GM21529 (cell line): ENCODE results near the gene LRRC1.

Experiments used
- ATAC-seq: cut with Tn5 transposase; IDR thresholded peaks from one replicate; pipeline ENCODE4 v1.9.1; 2021; ENCODE audit not compliant: unreplicated experiment

Gene LRRC1

GRCh38 chr6:53845280-53846195, 50.7 kb downstream of the LRRC1 start:
- no peak for ATAC-seq

DNA sequence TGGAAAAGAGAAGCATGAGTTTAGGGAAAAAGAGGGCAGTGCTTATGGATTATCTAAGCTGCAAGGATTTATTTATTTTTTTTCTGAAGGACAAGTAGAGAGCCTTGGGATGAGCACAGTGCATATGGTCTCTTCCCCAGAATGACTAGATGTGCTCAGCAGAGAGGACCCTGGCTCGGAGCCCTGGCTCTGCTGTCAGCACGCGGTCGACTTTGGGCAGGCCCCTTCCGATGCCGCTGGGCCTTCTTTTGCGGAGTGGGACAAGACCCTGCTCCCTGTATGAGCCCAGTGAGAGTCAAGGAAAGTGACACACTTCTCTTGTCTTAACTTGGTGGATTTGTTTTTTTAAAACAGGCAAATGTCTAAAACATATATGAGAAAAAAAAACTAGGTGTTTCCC, 51.4 kb downstream of the LRRC1 start:
- ATAC-seq: no peak

GRCh38 chr6:53847796-53848314, 53.0 kb downstream of the LRRC1 start:
- ATAC-seq: no peak

DNA sequence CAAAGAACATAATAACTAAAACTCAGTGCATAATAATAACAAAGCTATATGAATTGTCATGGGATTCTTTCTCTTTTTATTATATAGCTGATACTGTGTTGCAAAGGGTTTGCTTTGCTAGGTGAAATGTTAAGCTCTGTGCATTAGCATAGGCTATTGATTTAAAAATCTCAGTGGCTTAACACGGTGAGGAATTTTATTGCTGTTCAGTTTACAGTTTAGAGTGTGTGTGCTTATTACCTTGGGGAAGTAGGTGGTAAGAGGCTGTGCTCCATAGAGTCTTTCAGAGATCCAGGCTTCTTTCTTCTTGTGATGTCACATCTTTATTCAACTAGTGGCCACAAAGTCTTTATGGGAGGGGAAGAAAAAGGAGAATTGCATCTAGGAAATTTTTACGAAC, 55.7 kb downstream of the LRRC1 start:
- no peak for ATAC-seq

- no peak for ATAC-seq
Observed at GRCh38 chr6:53851561-53851960, 56.8 kb downstream of the LRRC1 start.

GRCh38 chr6:53852805-53853204, 58.0 kb downstream of the LRRC1 start:
- ATAC-seq: no peak

- ATAC-seq: peak; percentile 84
Observed at GRCh38 chr6:53854843-53855567, 60.2 kb downstream of the LRRC1 start.

DNA sequence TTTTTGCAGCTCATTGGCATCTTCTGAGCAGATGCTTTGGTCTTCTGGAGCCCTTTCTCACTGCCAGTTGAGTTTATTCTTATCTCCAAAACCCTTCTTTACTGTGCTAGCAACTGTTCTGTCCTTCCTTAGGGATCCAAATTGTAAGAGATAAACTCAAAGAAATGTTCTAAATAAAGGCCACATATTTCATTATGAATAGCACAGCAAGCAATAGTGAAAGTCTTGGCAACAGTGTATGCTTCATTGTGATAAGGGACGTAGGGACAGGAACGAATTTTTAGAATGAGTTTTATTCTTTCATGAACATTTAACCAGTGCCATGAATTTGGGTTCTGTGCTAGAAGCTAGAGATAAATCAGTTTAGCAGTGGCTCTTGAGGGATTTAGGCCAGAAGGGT, 61.1 kb downstream of the LRRC1 start:
- no peak for ATAC-seq

DNA sequence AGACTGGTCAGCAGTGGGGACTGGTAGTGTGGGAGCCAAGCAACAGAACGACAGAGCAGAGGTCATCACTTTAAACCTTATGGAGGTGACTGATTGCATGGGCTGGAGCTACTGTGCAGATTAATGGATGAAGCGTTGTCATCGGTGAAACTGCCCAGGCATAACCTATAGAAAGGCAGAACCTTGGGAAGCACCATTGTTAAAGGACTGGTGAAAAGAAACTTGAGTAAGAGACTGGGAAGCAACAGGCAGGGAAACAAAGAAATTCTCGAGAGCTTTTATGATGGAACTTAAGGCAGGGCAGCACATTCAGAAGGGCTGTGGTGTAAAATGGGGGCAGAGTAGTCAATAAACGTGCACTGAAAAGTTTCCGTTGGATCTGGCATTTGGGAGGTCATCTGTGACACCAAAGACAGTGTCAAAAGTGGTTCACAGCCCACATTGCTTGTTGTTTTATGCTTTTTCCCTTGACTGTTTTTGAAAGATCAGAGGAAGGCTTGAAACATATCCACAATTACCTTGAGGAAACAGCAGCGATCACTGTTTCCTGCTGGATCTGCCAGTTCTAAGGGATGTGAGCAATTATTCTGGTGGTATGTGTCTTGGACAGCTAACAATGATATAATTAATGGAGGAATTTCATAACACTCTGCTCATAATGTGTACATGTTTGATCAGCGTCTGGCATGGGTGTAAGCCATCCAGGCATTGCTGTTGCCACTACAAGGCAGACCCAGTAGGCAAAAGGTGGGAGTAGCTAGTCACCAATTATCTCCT, 62.7 kb downstream of the LRRC1 start:
- no peak for ATAC-seq

DNA sequence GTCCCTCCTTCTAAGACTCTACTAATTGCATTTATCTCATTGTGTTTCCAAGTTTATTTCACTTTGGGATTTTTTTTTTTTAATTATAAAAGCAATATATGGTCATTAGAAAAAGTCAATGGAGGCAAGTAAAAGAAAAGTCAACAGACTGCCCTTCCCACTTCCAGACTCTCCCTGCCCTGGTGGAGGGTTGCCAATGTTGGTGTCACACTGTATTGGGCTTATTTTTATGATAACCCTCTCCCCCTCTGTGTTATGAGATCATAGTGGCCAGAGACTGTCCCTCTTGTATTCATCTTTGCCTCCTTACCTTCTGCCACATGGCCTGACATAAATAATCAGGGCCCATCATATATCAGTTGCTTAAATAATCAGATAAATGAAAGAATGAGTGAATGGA, 63.4 kb downstream of the LRRC1 start:
- ATAC-seq: no peak

- no peak for ATAC-seq
Observed at GRCh38 chr6:53858913-53859312, 64.1 kb downstream of the LRRC1 start.

DNA sequence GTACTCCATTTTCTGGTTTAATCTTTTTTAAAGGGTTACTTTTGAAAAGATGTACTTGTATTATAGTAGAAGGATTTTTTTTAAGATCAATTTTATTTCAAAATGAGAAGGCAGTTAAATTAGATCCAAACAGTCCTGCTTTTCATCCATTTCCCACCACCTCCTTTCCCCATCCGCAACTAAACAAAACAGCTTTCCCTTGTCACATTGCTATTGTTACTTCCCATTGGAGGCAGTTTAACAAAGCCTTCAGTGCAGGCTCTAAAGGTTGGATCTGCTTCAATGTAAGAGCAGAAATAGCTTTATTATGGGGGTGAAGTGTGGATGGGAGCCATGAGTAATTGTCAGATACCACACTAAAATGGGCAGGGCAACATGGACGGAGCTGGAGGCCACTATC, 65.7 kb downstream of the LRRC1 start:
- no peak for ATAC-seq

DNA sequence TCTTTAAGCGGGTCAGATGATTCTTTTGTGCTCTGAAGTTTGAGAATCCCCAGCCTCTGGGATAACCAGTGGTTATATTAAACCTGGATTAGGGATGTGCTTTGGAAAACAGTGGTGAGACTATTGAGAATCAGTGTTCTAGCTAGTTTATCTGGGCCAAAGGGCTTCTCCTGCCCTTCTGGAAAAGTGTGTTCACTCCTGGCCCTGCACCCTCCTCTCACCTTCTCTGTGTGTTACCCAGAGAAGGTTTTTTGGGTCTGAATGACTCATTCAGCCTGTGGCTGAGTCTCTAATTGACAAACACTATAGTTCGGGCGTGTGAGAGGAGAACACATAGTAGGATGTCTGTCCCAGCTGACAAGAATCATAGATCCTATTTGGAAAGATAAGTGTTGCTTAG, 66.7 kb downstream of the LRRC1 start:
- no peak for ATAC-seq

DNA sequence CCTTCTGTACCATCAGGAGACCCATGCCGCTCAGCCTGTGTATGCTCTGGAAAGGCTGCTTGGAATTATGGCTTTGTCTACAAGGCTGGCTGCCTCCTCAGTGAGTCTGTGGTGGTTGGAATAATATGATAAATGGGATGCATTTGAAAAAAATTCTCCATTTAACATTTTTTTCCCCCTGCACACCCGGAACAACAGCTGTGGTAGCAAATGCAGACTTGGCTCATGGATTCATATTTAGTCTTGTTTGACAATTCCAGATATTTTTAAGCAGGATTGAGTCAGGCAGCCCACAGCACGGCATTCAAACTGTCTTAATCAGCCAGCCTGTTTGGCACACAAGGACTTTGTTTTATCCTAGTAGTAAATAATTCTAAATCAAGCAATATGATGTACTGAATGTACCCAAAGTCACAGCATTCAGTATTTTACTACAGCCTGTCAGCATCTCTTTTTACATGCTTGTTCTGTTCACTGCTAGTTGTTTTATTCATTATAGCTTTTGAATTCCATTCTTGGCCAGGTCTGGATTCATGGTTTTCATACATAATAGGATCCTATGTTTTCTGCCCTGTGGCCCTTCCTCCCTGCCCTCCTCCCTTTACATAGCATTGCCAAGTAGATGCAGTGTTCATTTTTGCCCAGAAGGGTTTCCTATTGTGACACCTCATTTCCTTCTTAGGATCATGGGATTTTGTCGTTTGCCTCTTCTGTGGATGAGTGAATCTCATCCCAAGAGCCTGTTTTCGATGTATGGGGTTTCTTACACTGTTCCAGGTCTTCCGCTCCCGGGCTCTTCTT, 68.1 kb downstream of the LRRC1 start:
- no peak for ATAC-seq

GRCh38 chr6:53864781-53865180, 70.0 kb downstream of the LRRC1 start:
- ATAC-seq: no peak

GRCh38 chr6:53866226-53866625, 71.4 kb downstream of the LRRC1 start:
- no peak for ATAC-seq

DNA sequence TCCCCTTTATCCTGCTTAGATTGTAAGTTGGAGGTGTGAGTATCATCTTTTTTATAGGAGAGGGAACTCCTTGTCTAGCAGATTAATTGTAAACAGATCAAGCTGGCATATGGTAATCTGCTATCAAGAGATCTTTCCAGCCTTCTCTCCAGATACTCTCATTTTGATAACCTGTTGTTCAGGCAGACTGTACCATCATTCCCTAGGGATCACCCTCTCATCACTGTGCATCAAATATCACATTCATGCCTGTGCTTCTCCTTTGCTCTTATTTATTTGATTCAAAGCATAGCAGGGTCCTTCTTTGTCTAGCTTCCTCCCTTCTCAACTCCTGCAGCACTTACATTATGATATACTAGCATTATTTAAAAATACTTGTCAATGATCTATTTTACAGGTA, 73.8 kb downstream of the LRRC1 start:
- ATAC-seq: no peak

DNA sequence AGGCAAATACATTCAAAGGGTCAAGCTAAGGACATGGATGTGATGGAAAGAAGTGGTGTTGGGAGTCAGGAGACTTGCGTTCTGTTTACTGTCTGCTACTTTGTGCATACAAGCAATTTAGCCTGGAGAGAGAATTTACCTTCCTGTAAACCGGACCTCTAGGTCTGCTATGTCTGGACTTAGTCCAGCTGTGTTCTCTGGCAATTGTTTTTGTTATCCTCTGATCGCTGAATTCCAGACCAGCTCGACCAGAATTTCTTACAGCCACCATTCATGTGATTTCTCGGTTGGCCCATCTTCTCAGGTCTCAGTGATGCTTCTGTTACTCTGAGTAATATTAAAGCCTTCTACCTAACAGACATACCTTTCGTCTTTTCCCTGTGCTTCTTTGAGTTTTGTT, 75.2 kb downstream of the LRRC1 start:
- no peak for ATAC-seq

GRCh38 chr6:53873922-53874321, 79.1 kb downstream of the LRRC1 start:
- ATAC-seq: no peak

GRCh38 chr6:53874964-53875363, 80.2 kb downstream of the LRRC1 start:
- no peak for ATAC-seq

DNA sequence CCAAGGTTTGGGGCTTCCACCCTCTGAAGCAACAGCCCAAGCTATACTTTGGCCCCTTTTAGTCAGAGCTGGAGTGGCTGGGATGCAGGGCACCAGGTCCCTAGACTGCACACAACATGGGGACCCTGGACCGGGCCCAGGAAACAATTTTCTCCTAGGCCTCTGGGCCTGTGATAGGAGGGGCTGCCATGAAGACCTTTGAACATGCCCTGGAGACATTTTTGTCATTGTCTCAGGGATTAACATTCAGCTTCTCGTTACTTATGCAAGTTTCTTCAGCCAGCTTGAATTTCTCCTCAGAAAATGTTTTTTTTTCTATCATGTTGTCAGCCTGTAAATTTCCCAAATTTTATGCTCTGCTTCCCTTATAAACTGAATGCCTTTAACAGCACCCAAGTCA, 82.3 kb downstream of the LRRC1 start:
- no peak for ATAC-seq
